AG10803 (cell line): ENCODE results near the gene PRR5L.

ENCODE experiments used
- DNase-seq: peaks from one replicate; pipeline ENCODE4 v3.0.0; 2010; ENCODE audit warnings: low read depth
- H3K4me3 ChIP-seq: 2 replicates; pipeline ENCODE4 v1.5.1; 2011; ENCODE audit warnings: mild to moderate bottlenecking, low read length, control low read depth
- CTCF ChIP-seq: conservative IDR thresholded peaks from 2 replicates; pipeline ENCODE4 v1.5.1; 2011; ENCODE audit warnings: mild to moderate bottlenecking, low read length, control low read depth, inconsistent platforms

The PRR5L gene

DNA sequence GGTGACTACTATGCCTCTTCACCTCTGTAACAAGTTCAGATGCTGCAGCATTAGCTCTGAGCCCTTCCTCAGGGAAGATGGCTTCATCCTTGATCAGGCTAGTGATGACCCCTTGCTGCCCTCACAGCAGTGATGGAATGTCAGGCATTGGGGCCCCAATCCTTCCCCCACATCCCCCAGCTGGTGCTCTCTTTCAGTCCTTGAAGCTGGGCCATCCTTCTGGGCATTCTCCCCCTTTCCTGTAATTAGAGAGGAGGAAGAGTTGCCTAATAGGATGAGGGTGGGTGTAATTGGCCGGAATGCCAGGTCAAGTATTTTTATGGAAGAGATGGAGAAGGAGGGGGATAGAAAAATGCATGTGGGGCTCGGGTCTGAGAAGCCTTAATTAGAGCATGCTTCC, 151.4 kb downstream of the PRR5L start:
- no peak for TF ChIP-seq CTCF
- DNase-seq, result peak; percentile 61
- H3K4me3 ChIP-seq, result no peak overlapping the region

DNA sequence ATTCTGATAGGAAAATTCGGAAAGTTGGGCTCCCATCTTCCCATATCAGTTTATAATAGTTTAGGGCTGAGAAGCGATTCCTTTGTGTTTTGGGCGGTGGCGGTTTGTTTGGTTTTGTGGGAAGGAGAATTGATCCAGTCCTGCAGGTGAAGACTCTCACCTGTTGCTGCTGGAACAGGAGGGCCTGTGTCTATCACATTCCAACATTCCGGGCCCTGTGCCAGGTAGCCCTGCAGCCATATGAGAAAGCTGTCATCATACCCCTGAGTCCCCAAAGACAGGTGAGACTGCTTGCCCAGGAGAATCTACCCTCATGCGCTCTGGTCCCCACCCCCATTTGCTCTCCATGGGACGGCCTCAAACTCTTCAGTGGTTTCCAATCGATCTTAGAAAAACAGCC, 151.9 kb downstream of the PRR5L start:
- no peak overlapping the region for H3K4me3 ChIP-seq
- DNase-seq, result no peak
- TF ChIP-seq CTCF, result no peak

DNA sequence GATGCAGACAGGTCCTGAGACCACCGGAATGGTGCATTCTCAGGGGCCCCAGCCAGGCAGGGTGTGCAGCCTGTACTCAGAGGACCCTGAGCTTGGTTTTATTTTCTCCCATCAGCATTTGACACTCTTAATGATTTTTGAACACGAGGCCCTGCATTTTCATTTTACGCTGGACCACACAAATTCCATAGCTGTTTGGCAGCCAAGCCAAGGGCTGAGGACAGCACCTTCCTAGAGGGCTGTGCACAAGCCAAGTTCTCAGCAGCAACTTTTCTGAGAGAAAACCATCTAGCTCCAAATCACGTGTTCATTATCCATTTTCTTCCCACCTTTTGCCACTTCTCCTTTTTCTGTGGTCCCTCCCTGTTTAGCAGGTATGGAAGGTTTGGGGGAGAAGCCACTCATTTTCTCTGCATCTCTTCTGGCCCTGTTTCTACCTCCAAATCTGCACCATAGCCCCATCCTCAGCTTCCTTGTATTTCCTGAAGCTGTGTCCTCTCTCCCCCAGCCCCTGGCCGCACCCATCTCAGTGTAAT, 153.5 kb downstream of the PRR5L start:
- peak; percentile 39 for DNase-seq
- H3K4me3 ChIP-seq, result no peak overlapping the region
- no peak for TF ChIP-seq CTCF

GRCh38 chr11:36450110-36450572, 154.1 kb downstream of the PRR5L start:
- no peak overlapping the region for H3K4me3 ChIP-seq
- TF ChIP-seq CTCF, result no peak
- no peak for DNase-seq

DNA sequence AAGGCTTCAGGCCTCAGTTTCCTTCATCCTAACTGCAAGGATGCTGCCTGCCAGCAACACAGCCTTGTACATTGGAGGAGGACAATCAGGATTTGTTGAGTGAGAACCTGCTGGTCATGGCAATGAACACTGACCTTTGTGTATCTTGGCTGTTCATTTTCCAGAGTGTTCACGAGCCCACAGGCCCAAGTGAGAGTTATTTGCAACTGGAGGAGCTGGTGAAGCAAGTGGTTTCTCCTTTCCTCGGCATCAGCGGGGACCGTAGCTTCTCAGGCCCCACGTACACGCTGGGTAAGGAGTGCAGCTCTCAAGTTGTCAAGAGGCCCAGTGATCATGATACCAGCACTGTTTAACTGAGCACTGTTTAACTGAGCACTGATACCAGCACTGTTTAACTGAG, 155.0 kb downstream of the PRR5L start:
- TF ChIP-seq CTCF, result no peak
- no peak overlapping the region for H3K4me3 ChIP-seq
- DNase-seq, result no peak

GRCh38 chr11:36451681-36452080, 155.6 kb downstream of the PRR5L start:
- H3K4me3 ChIP-seq, result no peak overlapping the region
- no peak for TF ChIP-seq CTCF
- DNase-seq, result no peak

DNA sequence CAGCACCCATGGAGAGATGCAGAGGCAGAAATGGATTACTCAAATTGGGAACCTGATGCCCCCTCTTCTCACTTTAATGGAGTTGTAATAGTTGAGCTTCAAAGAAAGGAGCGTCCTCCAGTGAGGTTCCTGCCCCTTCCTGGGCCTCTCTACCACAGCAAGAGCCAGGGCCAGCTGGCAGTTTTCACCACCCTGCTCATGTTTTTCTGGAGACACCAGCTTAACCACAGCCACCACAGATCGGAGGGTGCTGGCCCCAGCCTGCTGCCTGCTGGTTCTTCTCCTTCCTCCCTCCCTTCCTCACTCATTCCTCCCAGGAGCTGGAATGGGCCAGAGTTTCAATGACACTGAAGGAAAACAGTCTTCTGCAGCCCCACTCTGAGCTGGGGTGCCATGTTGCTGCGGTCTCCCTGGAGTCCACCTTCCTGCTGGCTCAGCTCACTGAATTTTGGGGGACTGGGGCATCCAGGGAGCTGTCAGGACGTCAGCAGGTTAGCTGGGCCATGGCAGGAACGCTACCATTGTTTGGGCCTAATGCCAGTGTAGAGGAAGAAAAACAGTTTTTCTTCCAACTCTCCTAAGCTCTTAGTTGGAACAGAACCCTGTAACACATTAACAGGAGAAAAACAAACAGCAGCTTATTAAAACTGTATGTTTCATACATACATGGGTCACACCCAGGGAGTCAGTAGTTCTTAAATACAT, 156.3 kb downstream of the PRR5L start:
- H3K4me3 ChIP-seq, result no peak overlapping the region
- no peak for TF ChIP-seq CTCF
- DNase-seq, result peak; percentile 84
